ENCODE data around the gene DBN1. TPM values are rescaled to one million over a fixed set of nuclear protein-coding genes. Genes with fewer than 3 reads are reported as not detected.

Gene DBN1
- total and polyA plus RNA-seq, 9 of the 15 experiments (the other 6 are each of a cell fraction or from before 2014, with no cell fraction given): 0.25 to 87.2 (median 27.9) TPM

DNA sequence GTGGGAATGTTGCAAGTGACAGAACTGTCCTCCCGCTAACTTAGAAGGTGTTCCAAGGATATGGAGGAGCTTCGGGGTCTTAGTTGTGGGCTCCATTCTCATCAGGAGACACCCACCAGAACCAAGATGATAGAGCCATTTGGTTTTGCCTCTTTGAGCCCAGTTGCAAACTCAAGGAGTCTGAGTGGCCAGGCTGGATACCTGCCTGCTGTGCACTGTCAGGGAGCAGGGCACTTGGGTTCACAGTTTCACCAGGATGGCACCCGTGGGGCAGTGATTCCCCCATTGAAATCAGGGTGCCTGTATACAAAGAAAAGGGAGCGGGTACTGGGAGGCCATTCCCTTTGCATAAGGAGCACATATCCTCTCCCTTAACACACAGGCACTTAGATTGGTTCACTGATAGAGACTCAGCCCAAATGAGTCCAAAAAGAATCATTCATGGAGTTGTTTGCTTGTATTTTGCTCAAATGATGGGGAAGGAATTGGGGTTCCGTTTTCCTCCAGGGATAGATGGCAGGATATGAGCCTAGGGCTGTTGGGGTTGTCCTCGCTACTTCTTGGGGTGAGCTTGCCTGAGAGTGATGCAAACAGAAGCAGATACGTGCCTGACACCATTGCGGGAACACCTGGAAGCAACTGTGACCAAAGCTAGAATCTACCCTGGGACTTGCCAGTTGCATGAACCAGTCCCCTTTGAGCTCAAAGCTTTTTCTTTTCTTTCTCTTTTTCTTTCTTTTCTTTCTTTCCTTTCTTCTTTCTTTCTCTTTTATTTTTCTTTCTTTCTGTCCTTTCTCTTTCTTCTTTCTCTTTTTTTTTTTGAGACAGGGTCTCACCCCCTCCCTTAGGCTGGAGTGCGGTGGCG lies 28.1 kb downstream of the DBN1 start:
- ChIA-PET POLR2A (interaction anchor here (0.6 to 11.8 kb wide), 13 partner anchors 8 to 1275 kb away, joined by 3 to 210 read pairs (median 4); partner anchors contain the start of gene GRK6), CTCF (ENCODE audit: low intra/inter-chr PET ratio) (interaction anchor here (0.9 kb wide), 1 partner anchor 55 kb away, joined by 3 read pairs; no protein-coding TSS in a partner anchor)
- in situ Hi-C loops (cut with MboI) (loop anchor here (5.0 kb wide), 1 partner anchor 53 kb away; no protein-coding TSS in a partner anchor), intact Hi-C loops (cut with micrococcal nuclease) (loop anchor here (1.0 kb wide), 1 partner anchor 127 kb away; no protein-coding TSS in a partner anchor)
- Histone ChIP-seq H3K27me3 (ENCODE audit: control insufficient read depth in 2 of 2, insufficient read depth in 2 of 2, low read length in 2 of 2) (no peaks in the 10 kb centered on the region), H3K36me3 (ENCODE audit: control insufficient read depth, insufficient read depth, low read length) (peaks cover 30% of the 10 kb centered on the region; the same call in 2 of the 3 replicates), H3K9me3 (replicated peaks; ENCODE audit: control insufficient read depth, insufficient read depth, low read depth, low read length) (no peaks in the 10 kb centered on the region), H3K4me1 (replicated peaks in 1 of 2; ENCODE audit: control insufficient read depth in 2 of 2, insufficient read depth in 2 of 2, low read length in 2 of 2) (peaks cover 19 to 61% of the 10 kb centered on the region in 2 experiments), H3K4me3 (no peak overlapping the region), H3K9ac (ENCODE audit: insufficient read depth in 1 of 2, low read depth in 2 of 2, low read length in 2 of 2) (peak overlapping the region in 1 of 2 experiments; percentile 95; a peak in 1 of 4 replicates), H3K79me2 (ENCODE audit: control insufficient read depth, insufficient read depth, low read length) (no peaks in the 10 kb centered on the region), H2AFZ (ENCODE audit: low read depth, low read length) (no peak overlapping the region), H4K20me1 (replicated peaks; ENCODE audit: control insufficient read depth, insufficient read depth, low read length) (peaks cover 29% of the 10 kb centered on the region; the same call in 1 of the 2 replicates), H3K4me2 (ENCODE audit: insufficient read depth, low read length) (no peak overlapping the region), H3K9me1 (ENCODE audit: control insufficient read depth, insufficient read depth, low read length) (peaks cover 3% of the 10 kb centered on the region), H3K27ac (ENCODE audit: extremely low read depth, low read depth, low read length) (no peak overlapping the region; the same call in 2 of the 3 replicates)
- BruUV-seq (replicated peaks): no TSS peak
- FAIRE-seq (peak; percentile 76), DNase-seq (ENCODE audit: extremely low read depth in 1 of 4, low spot score in 3 of 4) (no peak), ATAC-seq (no peak)
- WGBS (ENCODE audit: insufficient coverage, low coverage, missing lambda C conversion rate): 32% methylated on average over 8 of the region's 10 CpGs
- no peak for TF ChIP-seq JUND (IDR thresholded peaks at IDR 0.05; ENCODE audit: borderline replicate concordance, low read depth, low read length)
- TF ChIP-seq JUND (tag; IDR thresholded peaks at IDR 0.05; ENCODE audit: borderline replicate concordance, low read depth, low read length): no peak
- TF ChIP-seq SIRT6 (IDR thresholded peaks at IDR 0.05; ENCODE audit: low read depth, low read length): peak; percentile 23
- TF ChIP-seq, protein P1, sequence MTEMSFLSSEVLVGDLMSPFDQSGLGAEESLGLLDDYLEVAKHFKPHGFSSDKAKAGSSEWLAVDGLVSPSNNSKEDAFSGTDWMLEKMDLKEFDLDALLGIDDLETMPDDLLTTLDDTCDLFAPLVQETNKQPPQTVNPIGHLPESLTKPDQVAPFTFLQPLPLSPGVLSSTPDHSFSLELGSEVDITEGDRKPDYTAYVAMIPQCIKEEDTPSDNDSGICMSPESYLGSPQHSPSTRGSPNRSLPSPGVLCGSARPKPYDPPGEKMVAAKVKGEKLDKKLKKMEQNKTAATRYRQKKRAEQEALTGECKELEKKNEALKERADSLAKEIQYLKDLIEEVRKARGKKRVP (CRISPR knock-in tag; IDR thresholded peaks at IDR 0.05): no peak
- peak; percentile 56; the same call in 1 of the 2 replicates for TF ChIP-seq XRCC5 (IDR thresholded peaks at IDR 0.05; ENCODE audit: low read depth, low read length)
- TF ChIP-seq YY1 (IDR thresholded peaks at IDR 0.05; ENCODE audit: borderline replicate concordance in 1 of 3, control insufficient read depth in 1 of 3, extremely low read depth in 1 of 3, insufficient read depth in 3 of 3, insufficient read length in 1 of 3, insufficient replicate concordance in 2 of 3, low read depth in 1 of 3, low read length in 2 of 3): peak in 1 of 3 experiments; percentile 14
- peak; percentile 7; the same call in 1 of the 2 replicates for TF ChIP-seq GABPB1 (CRISPR knock-in tag; IDR thresholded peaks at IDR 0.05)
- TF ChIP-seq, protein P2, sequence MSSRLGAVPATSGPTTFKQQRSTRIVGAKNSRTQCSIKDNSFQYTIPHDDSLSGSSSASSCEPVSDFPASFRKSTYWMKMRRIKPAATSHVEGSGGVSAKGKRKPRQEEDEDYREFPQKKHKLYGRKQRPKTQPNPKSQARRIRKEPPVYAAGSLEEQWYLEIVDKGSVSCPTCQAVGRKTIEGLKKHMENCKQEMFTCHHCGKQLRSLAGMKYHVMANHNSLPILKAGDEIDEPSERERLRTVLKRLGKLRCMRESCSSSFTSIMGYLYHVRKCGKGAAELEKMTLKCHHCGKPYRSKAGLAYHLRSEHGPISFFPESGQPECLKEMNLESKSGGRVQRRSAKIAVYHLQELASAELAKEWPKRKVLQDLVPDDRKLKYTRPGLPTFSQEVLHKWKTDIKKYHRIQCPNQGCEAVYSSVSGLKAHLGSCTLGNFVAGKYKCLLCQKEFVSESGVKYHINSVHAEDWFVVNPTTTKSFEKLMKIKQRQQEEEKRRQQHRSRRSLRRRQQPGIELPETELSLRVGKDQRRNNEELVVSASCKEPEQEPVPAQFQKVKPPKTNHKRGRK (tag; IDR thresholded peaks at IDR 0.05): peak; percentile 92
- TF ChIP-seq PCBP1 (IDR thresholded peaks at IDR 0.05; ENCODE audit: low read depth, low read length, poor library complexity, severe bottlenecking): no peak
- peak; percentile 20 for TF ChIP-seq RBM39 (optimal IDR thresholded peaks at IDR 0.05; ENCODE audit: low read depth, low read length)
- peak; percentile 59 for TF ChIP-seq POLR2B (IDR thresholded peaks at IDR 0.05; ENCODE audit: low read depth, partially characterized antibody)
- 0 out of 2 replicates have a peak, but pooled peaks have one; percentile 19 for TF ChIP-seq MTA1 (IDR thresholded peaks at IDR 0.05; ENCODE audit: borderline replicate concordance)
- 0 out of 2 replicates have a peak, but pooled peaks have one; percentile 31 for TF ChIP-seq NBN (IDR thresholded peaks at IDR 0.05; ENCODE audit: low read depth)
- TF ChIP-seq GATA2 (CRISPR knock-in tag; IDR thresholded peaks at IDR 0.05): peak; percentile 73
- no peak for TF ChIP-seq FOS (IDR thresholded peaks at IDR 0.05; ENCODE audit: extremely low read depth, insufficient read length)
- peak; percentile 61 for TF ChIP-seq POLR2AphosphoS2 (IDR thresholded peaks at IDR 0.05; ENCODE audit: low read length)
- TF ChIP-seq MTA2 (IDR thresholded peaks at IDR 0.05; ENCODE audit: low read depth): 0 out of 2 replicates have a peak, but pooled peaks have one; percentile 34
- TF ChIP-seq SUPT5H (IDR thresholded peaks at IDR 0.05): peak; percentile 34
- TF ChIP-seq ZNF224 (CRISPR knock-in tag; IDR thresholded peaks at IDR 0.05): no peak

All from K562 (cell line).